NCI-H128 (cell line): ENCODE measurements around the gene PRIMPOL.
"Not testable (repeated sequence)": the region's sequence is repeated elsewhere in the genome, so short reads cannot be mapped to it uniquely, and the experiment has no call there.

Experiments used
- DNase-seq: peaks from one replicate; lab custom pipeline; 2025; ENCODE audit not compliant: unreplicated experiment; lab: John Stamatoyannopoulos, UW

PRIMPOL gene

GRCh38 chr4:184636897-184637296, 12.6 kb upstream of the PRIMPOL start:
- DNase-seq = no peak

GRCh38 chr4:184641022-184641421, 8.5 kb upstream of the PRIMPOL start:
- no peak for DNase-seq

- DNase-seq = no peak
Observed at GRCh38 chr4:184641451-184641850, 8.1 kb upstream of the PRIMPOL start.

- no peak for DNase-seq
Observed at GRCh38 chr4:184643731-184644130, 5.8 kb upstream of the PRIMPOL start.

- no peak for DNase-seq
Observed at GRCh38 chr4:184644553-184645307, 4.8 kb upstream of the PRIMPOL start.

- DNase-seq = no peak
Observed at GRCh38 chr4:184645904-184646610, 3.5 kb upstream of the PRIMPOL start.

- no peak for DNase-seq
Observed at GRCh38 chr4:184647266-184648053, 2.1 kb upstream of the PRIMPOL start.

- no peak for DNase-seq
Observed at GRCh38 chr4:184648054-184648312, 1.6 kb upstream of the PRIMPOL start.

- DNase-seq = no peak
Observed at GRCh38 chr4:184648313-184649025, 1.1 kb upstream of the PRIMPOL start.

- DNase-seq = no peak
Observed at GRCh38 chr4:184649971-184650855, 675 bp downstream of the PRIMPOL start.

- DNase-seq = no peak
Observed at GRCh38 chr4:184651899-184652298, 2.4 kb downstream of the PRIMPOL start.

GRCh38 chr4:184652681-184653080, 3.1 kb downstream of the PRIMPOL start:
- not testable (repeated sequence) for DNase-seq

- no peak for DNase-seq
Observed at GRCh38 chr4:184653650-184654049, 4.1 kb downstream of the PRIMPOL start.

- DNase-seq = no peak
Observed at GRCh38 chr4:184655889-184656869, 6.6 kb downstream of the PRIMPOL start.

GRCh38 chr4:184657144-184657543, 7.6 kb downstream of the PRIMPOL start:
- no peak for DNase-seq

GRCh38 chr4:184657820-184658219, 8.3 kb downstream of the PRIMPOL start:
- not testable (repeated sequence) for DNase-seq

- no peak for DNase-seq
Observed at GRCh38 chr4:184660978-184661377, 11.4 kb downstream of the PRIMPOL start.

- no peak for DNase-seq
Observed at GRCh38 chr4:184662236-184662635, 12.7 kb downstream of the PRIMPOL start.
